ENCODE data around the gene CENPK. TPM values are rescaled to one million over a fixed set of nuclear protein-coding genes. Genes with fewer than 3 reads are reported as not detected.
"Not testable (repeated sequence)": the region's sequence is repeated elsewhere in the genome, so short reads cannot be mapped to it uniquely, and the experiment has no call there.

CENPK gene
- total RNA-seq, 4 donors from 2014 or later, result 0.77 to 34.6 (median 1.3) TPM; not detected in 1

DNA sequence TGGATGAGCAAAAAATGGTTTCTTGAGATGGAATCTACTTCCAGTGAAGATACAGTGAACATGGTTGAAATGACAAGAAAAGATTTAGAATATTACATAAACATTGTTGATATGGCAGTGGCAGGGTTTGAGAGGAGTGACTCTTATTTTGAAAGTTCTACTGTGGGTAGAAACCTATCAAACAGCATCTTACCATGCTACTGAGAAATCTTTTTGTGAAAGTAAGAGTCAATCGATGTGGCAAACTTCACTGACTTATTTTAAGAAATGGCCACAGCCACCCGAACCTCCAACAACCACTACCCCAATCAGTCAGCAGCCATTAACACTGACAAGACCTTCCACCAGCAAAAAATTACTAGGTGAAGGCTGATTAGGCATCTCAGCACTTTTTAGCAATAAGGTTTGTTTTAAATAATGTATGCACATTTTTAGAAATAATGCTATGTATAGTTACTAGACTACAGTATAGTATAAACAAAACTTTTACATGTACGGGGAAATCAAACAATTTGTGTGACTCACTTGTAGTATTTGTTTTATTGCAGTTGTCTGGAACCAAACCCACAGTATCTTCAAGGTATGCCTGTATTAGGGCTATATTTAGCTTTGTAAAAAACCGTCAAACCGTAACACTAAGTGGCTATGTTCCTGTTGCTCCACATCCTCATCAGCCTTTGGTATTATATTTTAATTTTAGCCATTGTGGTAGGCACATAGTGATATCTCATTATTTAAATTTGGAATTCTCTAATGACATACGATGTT lies 50.6 kb downstream of the CENPK start:
- intact Hi-C loops (cut with DNase I; ENCODE audit: low total_unique reads), result no loop called here

DNA sequence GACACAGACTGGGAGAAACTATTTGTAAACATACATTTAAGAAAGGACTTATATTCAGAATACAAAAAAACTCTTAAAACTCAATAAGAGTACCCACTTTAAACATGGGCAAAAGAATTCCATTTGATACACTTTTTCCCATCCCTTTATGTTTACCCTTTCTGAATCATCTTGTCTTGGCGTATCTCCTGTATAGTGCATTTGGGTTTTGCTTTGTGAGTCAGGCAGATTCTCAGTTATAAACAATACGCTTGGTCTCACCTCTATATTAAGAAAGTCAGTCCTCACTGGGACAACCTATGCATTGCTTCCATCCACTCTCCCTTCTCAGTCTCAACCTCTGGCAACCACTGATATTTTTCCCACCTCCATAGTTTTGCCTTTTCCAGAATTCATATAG lies 54.0 kb downstream of the CENPK start:
- Histone ChIP-seq H3K4me1 (no peaks in the 10 kb centered on the region), H3K27me3 (no peaks in the 10 kb centered on the region), H3K4me3 (no peak overlapping the region), H3K27ac (no peak overlapping the region), H3K9me3 (no peaks in the 10 kb centered on the region), H3K36me3 (no peaks in the 10 kb centered on the region)
- no peak for TF ChIP-seq CTCF (IDR thresholded peaks at IDR 0.05)
- TF ChIP-seq POLR2A (IDR thresholded peaks at IDR 0.05), result no peak
- DNase-seq, result no peak
- intact Hi-C loops (cut with DNase I; ENCODE audit: low total_unique reads), result no loop called here

More for the DNA sequence above, 50.6 kb downstream of the CENPK start:
- TF ChIP-seq POLR2A (IDR thresholded peaks at IDR 0.05) (no peak), CTCF (IDR thresholded peaks at IDR 0.05) (no peak)
- Histone ChIP-seq H3K36me3 (no peaks in the 10 kb centered on the region), H3K4me3 (no peak overlapping the region), H3K9me3 (no peaks in the 10 kb centered on the region), H3K27ac (no peak overlapping the region), H3K27me3 (no peaks in the 10 kb centered on the region), H3K4me1 (no peaks in the 10 kb centered on the region)
- DNase-seq, result no peak

DNA sequence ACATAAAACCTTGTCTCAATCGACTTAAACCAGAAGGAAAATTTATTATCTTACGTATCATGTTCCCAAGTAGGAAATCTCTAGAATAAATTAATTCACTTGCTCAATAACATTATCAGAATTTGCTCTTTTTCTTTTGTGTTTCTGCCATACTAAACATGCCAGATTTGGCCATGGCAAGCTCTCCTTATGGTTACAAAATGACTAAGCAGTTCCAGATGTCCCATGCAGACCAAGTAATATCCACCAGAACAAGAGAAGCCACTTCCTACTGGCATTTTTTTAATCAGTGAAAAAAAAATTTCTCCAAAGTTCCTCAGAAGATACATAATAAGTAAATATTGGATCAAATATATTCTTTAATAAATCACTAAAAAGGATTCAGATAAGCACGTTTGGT lies 56.0 kb downstream of the CENPK start:
- no peak for TF ChIP-seq CTCF (IDR thresholded peaks at IDR 0.05)
- no peak for TF ChIP-seq POLR2A (IDR thresholded peaks at IDR 0.05)
- DNase-seq, result no peak
- H3K9me3 ChIP-seq, result no peaks in the 10 kb centered on the region
- no peaks in the 10 kb centered on the region for H3K36me3 ChIP-seq
- H3K4me1 ChIP-seq, result no peaks in the 10 kb centered on the region
- H3K27me3 ChIP-seq, result no peaks in the 10 kb centered on the region
- intact Hi-C loops (cut with DNase I; ENCODE audit: low total_unique reads), result no loop called here
- no peak overlapping the region for H3K27ac ChIP-seq
- no peak overlapping the region for H3K4me3 ChIP-seq

GRCh38 chr5:65489119-65489518 lies 73.8 kb downstream of the CENPK start:
- no peaks in the 10 kb centered on the region for H3K36me3 ChIP-seq
- no peak overlapping the region for H3K27ac ChIP-seq
- intact Hi-C loops (cut with DNase I; ENCODE audit: low total_unique reads), result no loop called here
- DNase-seq, result no peak
- no peaks in the 10 kb centered on the region for H3K4me1 ChIP-seq
- TF ChIP-seq CTCF (IDR thresholded peaks at IDR 0.05) (no peak), POLR2A (IDR thresholded peaks at IDR 0.05) (no peak)
- H3K27me3 ChIP-seq, result no peaks in the 10 kb centered on the region
- H3K4me3 ChIP-seq, result no peak overlapping the region
- H3K9me3 ChIP-seq, result no peaks in the 10 kb centered on the region

GRCh38 chr5:65488038-65488687 lies 74.8 kb downstream of the CENPK start:
- intact Hi-C loops (cut with DNase I; ENCODE audit: low total_unique reads); H3K27ac ChIP-seq; H3K4me1 ChIP-seq; H3K9me3 ChIP-seq; H3K36me3 ChIP-seq; H3K27me3 ChIP-seq; DNase-seq; H3K4me3 ChIP-seq: not testable (repeated sequence)
- TF ChIP-seq CTCF (IDR thresholded peaks at IDR 0.05), result peak in 1 of 4 experiments; percentile 4

DNA sequence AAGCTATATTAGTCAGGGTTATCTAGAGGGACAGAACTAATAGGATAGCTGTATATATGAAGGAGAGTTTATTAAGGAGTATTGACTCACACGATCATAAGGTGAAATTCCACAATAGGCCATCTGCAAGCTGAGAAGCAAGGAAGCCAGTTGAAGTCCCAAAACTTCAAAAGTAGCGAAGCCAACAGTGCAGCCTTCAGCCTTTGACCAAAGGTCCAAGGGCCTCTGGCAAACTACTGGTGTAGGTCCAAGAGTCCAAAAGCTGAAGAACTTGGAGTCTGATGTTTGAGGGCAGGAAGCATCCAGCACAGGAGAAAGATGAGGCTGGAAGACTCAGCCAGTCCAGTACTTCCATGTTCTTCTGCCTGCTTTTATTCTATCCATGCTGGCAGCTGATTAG lies 76.2 kb downstream of the CENPK start:
- H3K36me3 ChIP-seq; H3K27me3 ChIP-seq; H3K9me3 ChIP-seq; intact Hi-C loops (cut with DNase I; ENCODE audit: low total_unique reads); H3K27ac ChIP-seq; H3K4me3 ChIP-seq; DNase-seq; H3K4me1 ChIP-seq: not testable (repeated sequence)

All from uterus (tissue), 4 donors.